ENCODE data around the gene PHC1. TPM values are rescaled to one million over a fixed set of nuclear protein-coding genes. Genes with fewer than 3 reads are reported as not detected.
A peak's percentile ranks its signal among the peaks of the same experiment; 100 is the strongest.

The PHC1 gene
- 27.6 and 31.6 TPM in 2 replicates for total RNA-seq (ENCODE audit: low replicate concordance)

GRCh38 chr12:8914033-8914715 is at the start of gene PHC1:
Gene PHC1, plus strand, starts transcription at chr12:8914509. Its CDS starts 3,169 bp downstream, at chr12:8917678.
- peak; percentile 72 for DNase-seq (ENCODE audit: low read depth)
- peak within 1 kb of the TSS; percentile 90 for H3K4me3 ChIP-seq (ENCODE audit: low read depth, low read length)
- TF ChIP-seq, protein P1, sequence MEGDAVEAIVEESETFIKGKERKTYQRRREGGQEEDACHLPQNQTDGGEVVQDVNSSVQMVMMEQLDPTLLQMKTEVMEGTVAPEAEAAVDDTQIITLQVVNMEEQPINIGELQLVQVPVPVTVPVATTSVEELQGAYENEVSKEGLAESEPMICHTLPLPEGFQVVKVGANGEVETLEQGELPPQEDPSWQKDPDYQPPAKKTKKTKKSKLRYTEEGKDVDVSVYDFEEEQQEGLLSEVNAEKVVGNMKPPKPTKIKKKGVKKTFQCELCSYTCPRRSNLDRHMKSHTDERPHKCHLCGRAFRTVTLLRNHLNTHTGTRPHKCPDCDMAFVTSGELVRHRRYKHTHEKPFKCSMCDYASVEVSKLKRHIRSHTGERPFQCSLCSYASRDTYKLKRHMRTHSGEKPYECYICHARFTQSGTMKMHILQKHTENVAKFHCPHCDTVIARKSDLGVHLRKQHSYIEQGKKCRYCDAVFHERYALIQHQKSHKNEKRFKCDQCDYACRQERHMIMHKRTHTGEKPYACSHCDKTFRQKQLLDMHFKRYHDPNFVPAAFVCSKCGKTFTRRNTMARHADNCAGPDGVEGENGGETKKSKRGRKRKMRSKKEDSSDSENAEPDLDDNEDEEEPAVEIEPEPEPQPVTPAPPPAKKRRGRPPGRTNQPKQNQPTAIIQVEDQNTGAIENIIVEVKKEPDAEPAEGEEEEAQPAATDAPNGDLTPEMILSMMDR (IDR thresholded peaks at IDR 0.05; ENCODE audit: insufficient read depth, low read length): peak; percentile 67

DNA sequence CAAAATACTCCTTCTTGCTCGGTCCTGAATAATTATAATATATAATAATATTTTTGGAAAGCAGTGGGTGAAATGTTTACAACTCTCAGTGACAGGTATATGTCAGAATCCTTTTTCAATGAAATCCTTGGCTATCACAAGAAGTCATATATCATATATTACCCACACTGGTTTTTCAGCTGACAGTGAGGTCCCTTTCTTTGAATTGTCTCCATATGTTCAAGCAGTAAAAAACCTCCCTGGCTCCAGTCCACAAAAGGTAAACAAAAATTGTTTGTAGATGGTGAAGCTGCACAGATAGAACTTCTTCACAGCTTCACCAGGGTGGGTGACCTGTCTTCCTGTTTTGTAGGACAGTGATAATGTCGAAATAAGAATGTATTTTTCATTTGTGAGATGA is 47.9 kb upstream of the PHC1 start:
- DNase-seq (ENCODE audit: low read depth): no peak
- TF ChIP-seq, protein P1 (IDR thresholded peaks at IDR 0.05; ENCODE audit: insufficient read depth, low read length): no peak
- H3K4me3 ChIP-seq (ENCODE audit: low read depth, low read length): no peak overlapping the region

GRCh38 chr12:8867009-8867408 is 47.3 kb upstream of the PHC1 start:
- DNase-seq (ENCODE audit: low read depth): no peak
- H3K4me3 ChIP-seq (ENCODE audit: low read depth, low read length): no peak overlapping the region
- TF ChIP-seq, protein P1 (IDR thresholded peaks at IDR 0.05; ENCODE audit: insufficient read depth, low read length): no peak

DNA sequence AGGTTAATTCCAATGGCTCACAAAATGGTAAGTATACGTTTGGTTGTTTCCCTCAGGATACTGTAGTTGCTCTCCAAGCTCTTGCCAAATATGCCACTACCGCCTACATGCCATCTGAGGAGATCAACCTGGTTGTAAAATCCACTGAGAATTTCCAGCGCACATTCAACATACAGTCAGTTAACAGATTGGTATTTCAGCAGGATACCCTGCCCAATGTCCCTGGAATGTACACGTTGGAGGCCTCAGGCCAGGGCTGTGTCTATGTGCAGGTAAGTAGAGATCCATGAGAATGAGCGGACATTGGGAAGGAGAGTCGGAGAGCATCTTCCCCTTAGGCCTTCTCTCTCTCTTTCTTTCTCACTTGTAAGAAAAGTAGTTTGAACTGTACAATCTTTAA is 46.5 kb upstream of the PHC1 start:
- no peak overlapping the region for H3K4me3 ChIP-seq (ENCODE audit: low read depth, low read length)
- no peak for DNase-seq (ENCODE audit: low read depth)
- TF ChIP-seq, protein P1 (IDR thresholded peaks at IDR 0.05; ENCODE audit: insufficient read depth, low read length): no peak

DNA sequence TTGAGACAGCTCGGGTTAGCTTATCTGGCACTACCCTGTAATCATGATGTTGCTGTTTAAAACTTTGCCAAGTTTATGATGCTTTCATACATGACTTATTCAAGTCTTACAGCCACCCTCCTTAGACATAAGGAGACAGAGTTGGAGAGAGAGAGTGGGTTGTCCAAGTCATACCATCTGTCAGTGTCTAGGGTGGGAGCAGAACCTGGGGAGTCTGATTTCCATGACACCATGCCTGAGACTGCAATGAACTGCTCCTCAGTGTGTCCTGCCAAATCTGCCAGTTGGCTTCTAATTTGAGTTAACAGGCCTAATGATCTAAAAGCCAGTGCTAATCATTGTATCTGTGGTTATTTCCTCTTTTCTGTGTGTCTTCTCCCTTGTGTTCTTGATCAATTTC is 43.7 kb upstream of the PHC1 start:
- TF ChIP-seq, protein P1 (IDR thresholded peaks at IDR 0.05; ENCODE audit: insufficient read depth, low read length): no peak
- no peak overlapping the region for H3K4me3 ChIP-seq (ENCODE audit: low read depth, low read length)
- DNase-seq (ENCODE audit: low read depth): no peak

- DNase-seq (ENCODE audit: low read depth): no peak
- TF ChIP-seq, protein P1 (IDR thresholded peaks at IDR 0.05; ENCODE audit: insufficient read depth, low read length): no peak
- H3K4me3 ChIP-seq (ENCODE audit: low read depth, low read length): no peak overlapping the region
Measured at GRCh38 chr12:8871068-8871467, 43.2 kb upstream of the PHC1 start.

GRCh38 chr12:8876887-8877286 is 37.4 kb upstream of the PHC1 start:
- H3K4me3 ChIP-seq (ENCODE audit: low read depth, low read length): no peak overlapping the region
- TF ChIP-seq, protein P1 (IDR thresholded peaks at IDR 0.05; ENCODE audit: insufficient read depth, low read length): no peak
- no peak for DNase-seq (ENCODE audit: low read depth)

Data from fibroblast of the aortic adventitia (primary cell).